Stimulated activated CD4-positive, alpha-beta T cell treated with anti-CD3 and anti-CD28 coated beads, Interleukin-4, amount 100 ng/mL, for 48 hours (primary cell): ENCODE results near the gene SUSD2.
A peak's percentile ranks its signal among the peaks of the same experiment; 100 is the strongest.
"Not testable (repeated sequence)": the region's sequence is repeated elsewhere in the genome, so short reads cannot be mapped to it uniquely, and the experiment has no call there.

Source experiments
- DNase-seq, 2 donors: peaks; one replicate each; pipeline ENCODE4 v3.0.0-alpha.2; 2020; ENCODE audit warnings: low read depth in 2 of 2

The SUSD2 gene

GRCh38 chr22:24181088-24181995, at the start of gene SUSD2:
Gene SUSD2 (plus strand): TSS chr22:24181487. CDS start chr22:24181520, 33 bp downstream.
- DNase-seq = no peak

GRCh38 chr22:24133187-24133965, 47.9 kb upstream of the SUSD2 start:
- DNase-seq = no peak

GRCh38 chr22:24134090-24134846, 47.0 kb upstream of the SUSD2 start:
- peak; percentile 34 to 40 for DNase-seq

- DNase-seq = not testable (repeated sequence)
Observed at GRCh38 chr22:24136533-24136932, 44.8 kb upstream of the SUSD2 start.

- no peak for DNase-seq
Observed at GRCh38 chr22:24137595-24137994, 43.7 kb upstream of the SUSD2 start.

GRCh38 chr22:24138649-24139420, 42.5 kb upstream of the SUSD2 start:
- DNase-seq = no peak

GRCh38 chr22:24140357-24140756, 40.9 kb upstream of the SUSD2 start:
- DNase-seq = no peak

GRCh38 chr22:24141586-24141985, 39.7 kb upstream of the SUSD2 start:
- peak in 1 of 2 donors; percentile 11 for DNase-seq

GRCh38 chr22:24142241-24142640, 39.0 kb upstream of the SUSD2 start:
- DNase-seq = no peak

GRCh38 chr22:24142831-24143230, 38.5 kb upstream of the SUSD2 start:
- DNase-seq = no peak

- DNase-seq = no peak
Observed at GRCh38 chr22:24144056-24144777, 37.1 kb upstream of the SUSD2 start.

GRCh38 chr22:24144778-24145085, 36.6 kb upstream of the SUSD2 start:
- DNase-seq = no peak

- no peak for DNase-seq
Observed at GRCh38 chr22:24145446-24146193, 35.7 kb upstream of the SUSD2 start.

- DNase-seq = no peak
Observed at GRCh38 chr22:24146194-24146616, 35.1 kb upstream of the SUSD2 start.

GRCh38 chr22:24146791-24147353, 34.4 kb upstream of the SUSD2 start:
- DNase-seq = no peak

GRCh38 chr22:24147666-24148065, 33.6 kb upstream of the SUSD2 start:
- no peak for DNase-seq

- no peak for DNase-seq
Observed at GRCh38 chr22:24148266-24149197, 32.8 kb upstream of the SUSD2 start.

- no peak for DNase-seq
Observed at GRCh38 chr22:24149198-24149590, 32.1 kb upstream of the SUSD2 start.

- DNase-seq = no peak
Observed at GRCh38 chr22:24153353-24153752, 27.9 kb upstream of the SUSD2 start.
